HEK293T (cell line): ENCODE measurements around the gene AP5B1.

Experiments
- ELF4 ChIP-seq: fragments of 450-650 bp; IDR thresholded peaks from 2 replicates; pipeline ENCODE4 v1.6.1; 2017; ENCODE audit warnings: antibody characterized with exemption
- L3MBTL2 ChIP-seq: fragments of 450-650 bp; conservative IDR thresholded peaks from 2 replicates; pipeline ENCODE4 v1.6.1; 2016; ENCODE audit warnings: mild to moderate bottlenecking
- SP1 ChIP-seq: fragments of 450-650 bp; IDR thresholded peaks from 2 replicates; pipeline ENCODE4 v1.6.1; 2017
- SUZ12 ChIP-seq: fragments of 450-650 bp; IDR thresholded peaks from 2 replicates; pipeline ENCODE4 v1.6.1; 2016; ENCODE audit warnings: mild to moderate bottlenecking
- ZNF384 ChIP-seq: fragments of 450-650 bp; IDR thresholded peaks from 2 replicates; pipeline ENCODE4 v1.6.1; 2016

DNA sequence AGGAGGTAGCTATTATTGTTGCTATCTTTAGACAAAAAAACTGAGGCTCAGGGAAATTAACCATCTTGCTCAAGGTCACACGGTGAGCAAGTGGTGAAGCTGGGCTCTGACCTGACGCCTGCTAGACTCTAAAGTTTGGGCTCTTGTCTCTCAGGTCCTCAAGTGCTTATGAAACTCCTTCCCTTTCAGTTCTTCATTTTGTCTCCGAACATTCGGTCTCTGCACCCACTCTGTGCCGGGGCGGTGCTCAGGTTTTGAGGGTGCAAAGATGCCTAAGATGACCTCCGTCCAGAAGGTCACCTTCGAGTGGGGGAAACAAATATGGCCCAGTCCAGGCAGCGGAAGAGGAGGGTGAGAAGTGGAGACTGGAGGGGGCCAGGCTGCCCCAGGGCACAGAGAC is 22.1 kb upstream of the AP5B1 start:
- TF ChIP-seq L3MBTL2 (no peak), SP1 (no peak), ZNF384 (no peak), SUZ12 (no peak), ELF4 (no peak)
